HepG2 (cell line): ENCODE measurements around the gene NOX3. TPM values are rescaled to one million over a fixed set of nuclear protein-coding genes. Genes with fewer than 3 reads are reported as not detected.

Experiments used
- CBX1 ChIP-seq: IDR thresholded peaks from one replicate; pipeline ENCODE4 v1.6.1; 2016; ENCODE audit warnings: antibody characterized with exemption, low read depth
- KLF9 ChIP-seq: IDR thresholded peaks from 2 replicates; pipeline ENCODE4 v1.6.1; 2016; ENCODE audit warnings: low read depth
- MIXL1 ChIP-seq: IDR thresholded peaks from 2 replicates; pipeline ENCODE4 v1.6.1; 2016
- MLLT10 ChIP-seq: sonication (generic); formaldehyde crosslinking; IDR thresholded peaks from 2 replicates; pipeline ENCODE4 v1.4.0; 2020; ENCODE audit warnings: missing genetic modification reagents
- ZFP82 ChIP-seq: sonication (generic); formaldehyde crosslinking; IDR thresholded peaks from 2 replicates; pipeline ENCODE4 v1.5.1; 2020; ENCODE audit warnings: mild to moderate bottlenecking, missing genetic modification reagents, borderline replicate concordance
- ZNF224 ChIP-seq: sonication (generic); formaldehyde crosslinking; IDR thresholded peaks from 2 replicates; pipeline ENCODE4 v1.5.0; 2020; ENCODE audit warnings: mild to moderate bottlenecking, missing genetic modification reagents
- ZNF234 ChIP-seq: sonication (generic); formaldehyde crosslinking; conservative IDR thresholded peaks from 2 replicates; pipeline ENCODE4 v1.5.1; 2020; ENCODE audit warnings: mild to moderate bottlenecking, missing genetic modification reagents
- ZNF674 ChIP-seq: sonication (generic); formaldehyde crosslinking; IDR thresholded peaks from 2 replicates; pipeline ENCODE4 v1.5.0; 2020; ENCODE audit warnings: low read depth, mild to moderate bottlenecking, missing genetic modification reagents
- polyA plus RNA-seq, 8 experiments: library from polyadenylated mRNA; depleted of rRNA in 3 of 8; stranded (reverse) in 7 of 8; unstranded in 1 of 8; fragments of >200 nt; fragmentation: Illumina TruSeq in 4 of 8; extraction: Trizol in 4 of 8; gene quantifications; 2 replicates each; pipeline versions ENCODE4 v1.2.1 to v1.2.3, GENCODE V29; 2011 to 2016; ENCODE audit warnings: low read depth in 4 of 8, missing spikeins in 1 of 8, mixed read lengths in 1 of 8; ENCODE audit not compliant: insufficient read depth in 1 of 8
- total RNA-seq, 5 experiments: library from RNA; depleted of rRNA; stranded (reverse); fragments of >200 nt; fragmentation: Illumina TruSeq; extraction: Trizol; gene quantifications; 2 replicates each; pipeline ENCODE4 v1.2.3, GENCODE V29; 2016; ENCODE audit warnings: low read depth in 1 of 5
- TF ChIP-seq, protein P1 (sequence below): sonication (generic); formaldehyde crosslinking; IDR thresholded peaks from 2 replicates; pipeline ENCODE4 v1.4.0; 2020; ENCODE audit warnings: mild to moderate bottlenecking, missing genetic modification reagents
- TF ChIP-seq, protein P2 (sequence below): sonication (generic); formaldehyde crosslinking; IDR thresholded peaks from 2 replicates; pipeline ENCODE4 v1.4.0; 2020; ENCODE audit warnings: missing genetic modification reagents
- TF ChIP-seq, protein P3 (sequence below): sonication (generic); formaldehyde crosslinking; IDR thresholded peaks from 2 replicates; pipeline ENCODE4 v1.5.1; 2020; ENCODE audit warnings: mild to moderate bottlenecking, moderate library complexity, missing genetic modification reagents
- TF ChIP-seq, protein P4 (sequence below): sonication (generic); formaldehyde crosslinking; IDR thresholded peaks from 2 replicates; pipeline ENCODE4 v1.4.0; 2020; ENCODE audit warnings: missing genetic modification reagents
- TF ChIP-seq, protein P5 (sequence below): sonication (generic); formaldehyde crosslinking; IDR thresholded peaks from 2 replicates; pipeline ENCODE4 v1.5.0; 2020; ENCODE audit warnings: mild to moderate bottlenecking, missing genetic modification reagents

The NOX3 gene
- total and polyA plus RNA-seq, 2 of the 13 experiments (the other 11 are each of a cell fraction or from before 2014, with no cell fraction given): 0.09 to 0.18 TPM

DNA sequence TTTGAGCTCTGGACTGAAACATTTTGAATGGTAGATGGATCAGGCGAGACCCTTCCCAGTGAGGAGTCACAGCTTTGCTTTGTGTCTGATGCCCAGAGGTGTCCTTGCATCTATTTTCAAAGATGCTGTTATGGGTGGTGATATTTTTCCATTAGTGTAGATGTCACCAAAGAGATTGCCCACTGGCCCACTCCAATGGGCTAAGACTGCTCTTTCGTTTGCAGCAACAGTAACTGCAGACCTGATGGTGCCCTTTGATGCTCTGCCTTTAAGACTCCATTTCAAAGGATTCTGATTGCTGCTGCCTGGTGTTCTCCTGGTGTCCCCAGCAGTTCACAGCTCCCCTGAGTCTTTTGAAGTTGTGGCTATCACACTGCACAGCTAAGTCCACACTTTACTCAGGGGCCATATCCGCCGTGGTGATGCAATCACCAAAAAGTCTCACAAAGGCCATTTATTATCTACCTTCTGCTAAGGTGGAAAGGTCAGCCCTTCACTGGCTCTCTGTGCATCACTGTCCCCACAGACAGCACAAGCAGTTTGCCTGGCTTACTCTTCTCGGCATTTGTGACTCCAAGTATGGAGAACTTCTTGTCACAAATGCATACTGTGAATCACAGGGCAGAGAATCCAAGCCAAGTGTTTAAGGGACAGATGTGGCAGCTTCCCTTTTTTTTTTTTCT, 56.4 kb downstream of the NOX3 start (continued):
- TF ChIP-seq ZNF224 (CRISPR knock-in tag): peak; percentile 89; the same call in 1 of the 2 replicates
- no peak for TF ChIP-seq MLLT10 (CRISPR knock-in tag)
- peak; percentile 99 for TF ChIP-seq MIXL1
- TF ChIP-seq, protein P1, sequence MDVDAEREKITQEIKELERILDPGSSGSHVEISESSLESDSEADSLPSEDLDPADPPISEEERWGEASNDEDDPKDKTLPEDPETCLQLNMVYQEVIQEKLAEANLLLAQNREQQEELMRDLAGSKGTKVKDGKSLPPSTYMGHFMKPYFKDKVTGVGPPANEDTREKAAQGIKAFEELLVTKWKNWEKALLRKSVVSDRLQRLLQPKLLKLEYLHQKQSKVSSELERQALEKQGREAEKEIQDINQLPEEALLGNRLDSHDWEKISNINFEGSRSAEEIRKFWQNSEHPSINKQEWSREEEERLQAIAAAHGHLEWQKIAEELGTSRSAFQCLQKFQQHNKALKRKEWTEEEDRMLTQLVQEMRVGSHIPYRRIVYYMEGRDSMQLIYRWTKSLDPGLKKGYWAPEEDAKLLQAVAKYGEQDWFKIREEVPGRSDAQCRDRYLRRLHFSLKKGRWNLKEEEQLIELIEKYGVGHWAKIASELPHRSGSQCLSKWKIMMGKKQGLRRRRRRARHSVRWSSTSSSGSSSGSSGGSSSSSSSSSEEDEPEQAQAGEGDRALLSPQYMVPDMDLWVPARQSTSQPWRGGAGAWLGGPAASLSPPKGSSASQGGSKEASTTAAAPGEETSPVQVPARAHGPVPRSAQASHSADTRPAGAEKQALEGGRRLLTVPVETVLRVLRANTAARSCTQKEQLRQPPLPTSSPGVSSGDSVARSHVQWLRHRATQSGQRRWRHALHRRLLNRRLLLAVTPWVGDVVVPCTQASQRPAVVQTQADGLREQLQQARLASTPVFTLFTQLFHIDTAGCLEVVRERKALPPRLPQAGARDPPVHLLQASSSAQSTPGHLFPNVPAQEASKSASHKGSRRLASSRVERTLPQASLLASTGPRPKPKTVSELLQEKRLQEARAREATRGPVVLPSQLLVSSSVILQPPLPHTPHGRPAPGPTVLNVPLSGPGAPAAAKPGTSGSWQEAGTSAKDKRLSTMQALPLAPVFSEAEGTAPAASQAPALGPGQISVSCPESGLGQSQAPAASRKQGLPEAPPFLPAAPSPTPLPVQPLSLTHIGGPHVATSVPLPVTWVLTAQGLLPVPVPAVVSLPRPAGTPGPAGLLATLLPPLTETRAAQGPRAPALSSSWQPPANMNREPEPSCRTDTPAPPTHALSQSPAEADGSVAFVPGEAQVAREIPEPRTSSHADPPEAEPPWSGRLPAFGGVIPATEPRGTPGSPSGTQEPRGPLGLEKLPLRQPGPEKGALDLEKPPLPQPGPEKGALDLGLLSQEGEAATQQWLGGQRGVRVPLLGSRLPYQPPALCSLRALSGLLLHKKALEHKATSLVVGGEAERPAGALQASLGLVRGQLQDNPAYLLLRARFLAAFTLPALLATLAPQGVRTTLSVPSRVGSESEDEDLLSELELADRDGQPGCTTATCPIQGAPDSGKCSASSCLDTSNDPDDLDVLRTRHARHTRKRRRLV (CRISPR knock-in tag): peak; percentile 84
- TF ChIP-seq, protein P2, sequence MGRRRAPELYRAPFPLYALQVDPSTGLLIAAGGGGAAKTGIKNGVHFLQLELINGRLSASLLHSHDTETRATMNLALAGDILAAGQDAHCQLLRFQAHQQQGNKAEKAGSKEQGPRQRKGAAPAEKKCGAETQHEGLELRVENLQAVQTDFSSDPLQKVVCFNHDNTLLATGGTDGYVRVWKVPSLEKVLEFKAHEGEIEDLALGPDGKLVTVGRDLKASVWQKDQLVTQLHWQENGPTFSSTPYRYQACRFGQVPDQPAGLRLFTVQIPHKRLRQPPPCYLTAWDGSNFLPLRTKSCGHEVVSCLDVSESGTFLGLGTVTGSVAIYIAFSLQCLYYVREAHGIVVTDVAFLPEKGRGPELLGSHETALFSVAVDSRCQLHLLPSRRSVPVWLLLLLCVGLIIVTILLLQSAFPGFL (CRISPR knock-in tag): no peak
- TF ChIP-seq, protein P3, sequence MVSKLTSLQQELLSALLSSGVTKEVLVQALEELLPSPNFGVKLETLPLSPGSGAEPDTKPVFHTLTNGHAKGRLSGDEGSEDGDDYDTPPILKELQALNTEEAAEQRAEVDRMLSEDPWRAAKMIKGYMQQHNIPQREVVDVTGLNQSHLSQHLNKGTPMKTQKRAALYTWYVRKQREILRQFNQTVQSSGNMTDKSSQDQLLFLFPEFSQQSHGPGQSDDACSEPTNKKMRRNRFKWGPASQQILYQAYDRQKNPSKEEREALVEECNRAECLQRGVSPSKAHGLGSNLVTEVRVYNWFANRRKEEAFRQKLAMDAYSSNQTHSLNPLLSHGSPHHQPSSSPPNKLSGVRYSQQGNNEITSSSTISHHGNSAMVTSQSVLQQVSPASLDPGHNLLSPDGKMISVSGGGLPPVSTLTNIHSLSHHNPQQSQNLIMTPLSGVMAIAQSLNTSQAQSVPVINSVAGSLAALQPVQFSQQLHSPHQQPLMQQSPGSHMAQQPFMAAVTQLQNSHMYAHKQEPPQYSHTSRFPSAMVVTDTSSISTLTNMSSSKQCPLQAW (CRISPR knock-in tag): peak; percentile 99
- TF ChIP-seq, protein P4, sequence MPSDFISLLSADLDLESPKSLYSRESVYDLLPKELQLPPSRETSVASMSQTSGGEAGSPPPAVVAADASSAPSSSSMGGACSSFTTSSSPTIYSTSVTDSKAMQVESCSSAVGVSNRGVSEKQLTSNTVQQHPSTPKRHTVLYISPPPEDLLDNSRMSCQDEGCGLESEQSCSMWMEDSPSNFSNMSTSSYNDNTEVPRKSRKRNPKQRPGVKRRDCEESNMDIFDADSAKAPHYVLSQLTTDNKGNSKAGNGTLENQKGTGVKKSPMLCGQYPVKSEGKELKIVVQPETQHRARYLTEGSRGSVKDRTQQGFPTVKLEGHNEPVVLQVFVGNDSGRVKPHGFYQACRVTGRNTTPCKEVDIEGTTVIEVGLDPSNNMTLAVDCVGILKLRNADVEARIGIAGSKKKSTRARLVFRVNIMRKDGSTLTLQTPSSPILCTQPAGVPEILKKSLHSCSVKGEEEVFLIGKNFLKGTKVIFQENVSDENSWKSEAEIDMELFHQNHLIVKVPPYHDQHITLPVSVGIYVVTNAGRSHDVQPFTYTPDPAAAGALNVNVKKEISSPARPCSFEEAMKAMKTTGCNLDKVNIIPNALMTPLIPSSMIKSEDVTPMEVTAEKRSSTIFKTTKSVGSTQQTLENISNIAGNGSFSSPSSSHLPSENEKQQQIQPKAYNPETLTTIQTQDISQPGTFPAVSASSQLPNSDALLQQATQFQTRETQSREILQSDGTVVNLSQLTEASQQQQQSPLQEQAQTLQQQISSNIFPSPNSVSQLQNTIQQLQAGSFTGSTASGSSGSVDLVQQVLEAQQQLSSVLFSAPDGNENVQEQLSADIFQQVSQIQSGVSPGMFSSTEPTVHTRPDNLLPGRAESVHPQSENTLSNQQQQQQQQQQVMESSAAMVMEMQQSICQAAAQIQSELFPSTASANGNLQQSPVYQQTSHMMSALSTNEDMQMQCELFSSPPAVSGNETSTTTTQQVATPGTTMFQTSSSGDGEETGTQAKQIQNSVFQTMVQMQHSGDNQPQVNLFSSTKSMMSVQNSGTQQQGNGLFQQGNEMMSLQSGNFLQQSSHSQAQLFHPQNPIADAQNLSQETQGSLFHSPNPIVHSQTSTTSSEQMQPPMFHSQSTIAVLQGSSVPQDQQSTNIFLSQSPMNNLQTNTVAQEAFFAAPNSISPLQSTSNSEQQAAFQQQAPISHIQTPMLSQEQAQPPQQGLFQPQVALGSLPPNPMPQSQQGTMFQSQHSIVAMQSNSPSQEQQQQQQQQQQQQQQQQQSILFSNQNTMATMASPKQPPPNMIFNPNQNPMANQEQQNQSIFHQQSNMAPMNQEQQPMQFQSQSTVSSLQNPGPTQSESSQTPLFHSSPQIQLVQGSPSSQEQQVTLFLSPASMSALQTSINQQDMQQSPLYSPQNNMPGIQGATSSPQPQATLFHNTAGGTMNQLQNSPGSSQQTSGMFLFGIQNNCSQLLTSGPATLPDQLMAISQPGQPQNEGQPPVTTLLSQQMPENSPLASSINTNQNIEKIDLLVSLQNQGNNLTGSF: 0 out of 2 replicates have a peak, but pooled peaks have one; percentile 68
- no peak; the same call in 1 of the 2 replicates for TF ChIP-seq ZFP82 (CRISPR knock-in tag)
- no peak for TF ChIP-seq ZNF234
- TF ChIP-seq ZNF674: 0 out of 2 replicates have a peak, but pooled peaks have one; percentile 39
- TF ChIP-seq KLF9: peak; percentile 90
- TF ChIP-seq CBX1: no peak
- TF ChIP-seq, protein P5, sequence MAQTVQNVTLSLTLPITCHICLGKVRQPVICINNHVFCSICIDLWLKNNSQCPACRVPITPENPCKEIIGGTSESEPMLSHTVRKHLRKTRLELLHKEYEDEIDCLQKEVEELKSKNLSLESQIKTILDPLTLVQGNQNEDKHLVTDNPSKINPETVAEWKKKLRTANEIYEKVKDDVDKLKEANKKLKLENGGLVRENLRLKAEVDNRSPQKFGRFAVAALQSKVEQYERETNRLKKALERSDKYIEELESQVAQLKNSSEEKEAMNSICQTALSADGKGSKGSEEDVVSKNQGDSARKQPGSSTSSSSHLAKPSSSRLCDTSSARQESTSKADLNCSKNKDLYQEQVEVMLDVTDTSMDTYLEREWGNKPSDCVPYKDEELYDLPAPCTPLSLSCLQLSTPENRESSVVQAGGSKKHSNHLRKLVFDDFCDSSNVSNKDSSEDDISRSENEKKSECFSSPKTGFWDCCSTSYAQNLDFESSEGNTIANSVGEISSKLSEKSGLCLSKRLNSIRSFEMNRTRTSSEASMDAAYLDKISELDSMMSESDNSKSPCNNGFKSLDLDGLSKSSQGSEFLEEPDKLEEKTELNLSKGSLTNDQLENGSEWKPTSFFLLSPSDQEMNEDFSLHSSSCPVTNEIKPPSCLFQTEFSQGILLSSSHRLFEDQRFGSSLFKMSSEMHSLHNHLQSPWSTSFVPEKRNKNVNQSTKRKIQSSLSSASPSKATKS (CRISPR knock-in tag): peak; percentile 98
